G401.6 (cell line): Measurements from ENCODE around the gene RGS17.
"Not testable (repeated sequence)": the region's sequence is repeated elsewhere in the genome, so short reads cannot be mapped to it uniquely, and the experiment has no call there.

Experiments used
- FAIRE-seq: peaks from 2 replicates; lab custom pipeline; 2012; peaks lifted over from hg19 to GRCh38; lab: Jason Lieb, UNC

The RGS17 gene

DNA sequence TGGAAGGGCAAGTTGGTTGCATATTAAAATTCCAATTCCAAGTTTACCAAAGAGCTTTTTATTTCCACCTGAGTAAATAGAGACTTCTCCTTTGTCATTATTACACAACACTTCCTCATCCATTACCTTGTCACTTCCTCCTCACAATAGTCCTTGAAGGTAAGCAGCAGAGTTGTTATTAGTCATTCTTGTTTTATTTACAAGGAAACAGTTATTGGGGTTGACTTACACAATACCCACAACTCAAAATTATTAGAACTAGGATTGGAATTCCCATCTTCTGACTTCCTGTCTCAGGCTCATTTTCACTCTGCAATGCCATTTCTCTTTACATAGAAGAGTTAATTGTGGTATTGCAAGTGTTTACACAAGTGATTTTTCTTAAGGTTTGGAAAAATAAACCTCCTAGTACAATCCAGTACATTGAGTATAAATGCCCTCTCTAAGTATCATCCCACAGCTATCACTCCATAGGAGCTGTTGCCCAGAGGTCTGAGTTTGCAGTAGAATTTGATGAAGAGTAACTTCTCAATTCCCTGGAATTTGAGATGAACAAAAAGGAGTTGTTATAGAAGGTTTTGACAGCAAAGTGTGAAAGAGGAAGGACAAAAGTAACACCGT lies 99.6 kb downstream of the RGS17 start:
- FAIRE-seq = no peak

- no peak for FAIRE-seq
These were observed 102.1 kb downstream of the RGS17 start for GRCh38 chr6:153028963-153029362.

DNA sequence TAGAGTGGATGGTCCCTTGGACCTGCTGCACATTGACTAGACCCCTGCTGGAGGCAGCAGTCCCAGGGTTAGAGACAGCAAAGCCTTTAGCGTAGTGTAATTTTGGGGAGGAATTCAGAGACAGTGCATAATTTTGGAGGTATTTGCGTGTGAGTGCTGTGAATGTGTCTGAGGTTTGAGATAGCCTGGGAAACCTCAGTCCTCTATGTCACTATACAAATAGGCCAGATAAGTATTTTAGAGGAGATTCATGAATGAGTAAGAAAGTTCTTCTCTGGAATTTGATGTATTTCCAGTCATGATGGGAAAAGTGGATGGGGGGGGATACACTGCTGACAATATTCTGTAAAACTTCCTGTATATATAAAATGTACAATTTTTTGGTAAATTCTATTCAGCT lies 102.8 kb downstream of the RGS17 start:
- FAIRE-seq = no peak

GRCh38 chr6:153027480-153027879 lies 103.6 kb downstream of the RGS17 start:
- FAIRE-seq = no peak

DNA sequence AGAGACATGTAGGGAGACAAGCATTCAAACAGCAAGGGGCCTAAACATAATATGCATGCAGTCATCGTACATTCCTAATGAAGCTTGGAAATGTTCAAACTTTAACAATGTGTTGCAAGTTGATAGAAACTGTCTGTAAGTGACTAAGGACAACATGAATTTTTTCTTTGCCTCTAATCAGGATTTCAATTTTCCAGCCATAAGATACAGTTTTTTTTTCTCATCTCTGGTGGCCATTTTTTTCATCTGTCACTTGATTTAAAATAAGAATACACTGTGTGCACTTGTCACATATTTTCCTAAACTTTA lies 106.4 kb downstream of the RGS17 start:
- FAIRE-seq = no peak

GRCh38 chr6:153023977-153024708 lies 106.9 kb downstream of the RGS17 start:
- FAIRE-seq = peak; percentile 90

DNA sequence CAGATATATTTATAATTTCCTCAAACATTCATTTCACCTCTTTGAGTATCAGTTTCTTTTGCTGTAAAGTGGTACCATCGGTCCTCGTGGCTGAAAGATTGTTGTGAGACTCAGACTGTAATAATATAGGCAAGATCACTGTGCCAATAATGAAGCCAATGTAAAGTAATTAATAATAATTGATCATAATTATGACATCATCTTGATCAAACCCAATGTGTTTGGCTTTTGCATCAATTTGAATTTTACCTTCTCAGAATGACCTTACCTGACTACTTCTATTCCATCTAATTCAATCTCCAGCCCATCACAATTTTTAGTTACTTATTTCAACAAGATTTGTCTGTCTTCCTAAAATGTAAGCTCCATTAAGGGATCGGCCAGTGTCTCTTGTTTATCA lies 112.7 kb downstream of the RGS17 start:
- no peak for FAIRE-seq

GRCh38 chr6:153016846-153017245 lies 114.2 kb downstream of the RGS17 start:
- FAIRE-seq = no peak

GRCh38 chr6:153015094-153015640 lies 115.9 kb downstream of the RGS17 start:
- no peak for FAIRE-seq

GRCh38 chr6:153013438-153013837 lies 117.6 kb downstream of the RGS17 start:
- FAIRE-seq = no peak

DNA sequence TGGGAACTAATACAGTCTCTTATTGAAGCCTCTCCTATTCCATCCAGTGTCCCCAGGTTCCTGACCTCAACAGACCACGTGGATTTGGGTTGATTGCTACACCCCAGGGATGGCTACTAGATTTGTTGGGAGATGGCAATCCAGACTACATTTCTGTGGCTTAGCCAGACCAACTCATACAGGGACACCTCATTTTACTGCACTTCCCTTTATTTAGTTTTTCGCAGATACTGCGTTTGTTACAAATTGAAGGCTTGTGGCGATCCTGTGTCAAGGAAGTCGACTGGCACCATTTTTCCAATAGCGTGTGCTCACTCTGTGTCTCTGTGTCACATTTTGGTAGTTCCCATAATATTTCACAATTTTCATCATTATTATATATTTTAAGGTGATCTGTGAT lies 118.2 kb downstream of the RGS17 start:
- FAIRE-seq = no peak

- FAIRE-seq = no peak
These were observed 127.8 kb downstream of the RGS17 start for GRCh38 chr6:153003366-153003690.

- FAIRE-seq = peak; percentile 98
These were observed 128.3 kb downstream of the RGS17 start, which contains the start of gene MTRF1L for GRCh38 chr6:153002613-153003365. MTRF1L (minus strand) TSS chr6:153002709; CDS start chr6:153002685, 24 bp downstream.

GRCh38 chr6:153001767-153002612 lies 129.1 kb downstream of the RGS17 start:
- FAIRE-seq = no peak

- not testable (repeated sequence) for FAIRE-seq
These were observed 130.3 kb downstream of the RGS17 start for GRCh38 chr6:153000790-153001189.

GRCh38 chr6:153000243-153000642 lies 130.8 kb downstream of the RGS17 start:
- no peak for FAIRE-seq

GRCh38 chr6:152999538-152999937 lies 131.5 kb downstream of the RGS17 start:
- not testable (repeated sequence) for FAIRE-seq

DNA sequence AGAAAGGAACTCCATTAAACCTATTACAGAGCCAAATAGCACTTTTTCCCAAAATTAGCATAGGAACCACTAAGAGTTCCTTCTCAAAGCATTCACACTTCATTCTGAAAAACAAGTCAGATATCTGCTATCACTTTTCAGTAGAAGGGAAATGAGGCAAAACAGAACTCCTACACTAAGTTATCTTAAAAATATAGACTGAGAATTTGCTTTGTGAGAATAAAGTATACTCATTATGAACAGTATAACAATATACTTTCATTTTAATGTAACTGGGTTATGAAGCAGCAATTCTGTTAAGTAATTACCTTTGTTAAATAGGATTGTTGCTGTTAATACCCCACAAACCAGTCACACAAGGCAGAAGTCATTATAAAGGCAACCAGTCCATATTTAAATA lies 137.2 kb downstream of the RGS17 start:
- no peak for FAIRE-seq

- FAIRE-seq = no peak
These were observed 137.7 kb downstream of the RGS17 start for GRCh38 chr6:152993431-152993830.

DNA sequence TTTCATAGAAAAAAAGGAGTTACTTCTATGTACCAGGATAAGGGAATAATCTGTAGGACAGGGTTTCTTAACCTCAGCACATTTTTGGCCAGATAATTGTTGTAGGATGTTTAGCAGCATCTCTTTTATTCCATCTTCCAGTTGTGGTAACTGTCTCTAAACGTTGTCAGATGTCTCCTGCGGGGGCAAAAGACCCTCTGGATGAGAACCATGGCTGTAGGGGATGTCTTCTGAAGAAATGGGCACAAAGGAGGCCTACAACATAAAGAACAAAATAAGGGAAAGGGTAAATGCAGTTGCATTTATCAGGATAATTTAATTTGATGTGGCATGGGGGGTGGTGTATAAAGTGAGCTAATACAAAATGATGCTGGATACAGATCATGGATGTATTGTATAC lies 144.1 kb downstream of the RGS17 start:
- FAIRE-seq = no peak

GRCh38 chr6:152985300-152985699 lies 145.8 kb downstream of the RGS17 start:
- FAIRE-seq = not testable (repeated sequence)

DNA sequence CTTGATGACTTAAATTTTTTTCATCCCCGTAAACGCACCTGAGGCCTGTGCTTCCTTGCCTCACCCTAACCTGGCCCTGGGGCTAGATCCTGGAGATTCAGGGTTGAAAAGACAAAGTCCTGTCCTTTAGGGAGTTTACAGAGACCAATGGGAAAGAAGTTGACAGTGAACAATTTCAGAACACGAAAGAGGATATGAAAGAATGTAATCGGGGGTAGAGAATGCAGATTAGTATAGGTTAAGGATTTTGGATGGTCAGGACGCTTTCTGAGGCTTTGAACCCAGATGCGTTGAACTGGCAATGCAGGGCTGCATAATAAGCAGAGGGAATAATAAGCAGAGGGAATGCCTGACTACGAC lies 146.6 kb downstream of the RGS17 start:
- FAIRE-seq = no peak
